ENCODE data around the gene OPCML.
A peak's percentile ranks its signal among the peaks of the same experiment; 100 is the strongest.

The OPCML gene

GRCh38 chr11:132846075-132846474 lies 686.2 kb downstream of the OPCML start:
- DNase-seq (ENCODE audit: low read depth): no peak

GRCh38 chr11:132844956-132845696 lies 687.2 kb downstream of the OPCML start:
- peak; percentile 75 for DNase-seq (ENCODE audit: low read depth)

- DNase-seq (ENCODE audit: low read depth): no peak
Measured at GRCh38 chr11:132840660-132841059, 691.6 kb downstream of the OPCML start.

GRCh38 chr11:132840191-132840590 lies 692.1 kb downstream of the OPCML start:
- no peak for DNase-seq (ENCODE audit: low read depth)

GRCh38 chr11:132839236-132839945 lies 692.9 kb downstream of the OPCML start:
- no peak for DNase-seq (ENCODE audit: low read depth)

GRCh38 chr11:132838627-132839026 lies 693.7 kb downstream of the OPCML start:
- DNase-seq (ENCODE audit: low read depth): peak; percentile 22

- no peak for DNase-seq (ENCODE audit: low read depth)
Measured at GRCh38 chr11:132831272-132831671, 701.0 kb downstream of the OPCML start.

GRCh38 chr11:132824642-132825041 lies 707.7 kb downstream of the OPCML start:
- DNase-seq (ENCODE audit: low read depth): no peak

- DNase-seq (ENCODE audit: low read depth): no peak
Measured at GRCh38 chr11:132822276-132822675, 710.0 kb downstream of the OPCML start.

- DNase-seq (ENCODE audit: low read depth): no peak
Measured at GRCh38 chr11:132821499-132821898, 710.8 kb downstream of the OPCML start.

GRCh38 chr11:132821014-132821413 lies 711.3 kb downstream of the OPCML start:
- no peak for DNase-seq (ENCODE audit: low read depth)

- no peak for DNase-seq (ENCODE audit: low read depth)
Measured at GRCh38 chr11:132818951-132819350, 713.4 kb downstream of the OPCML start.

GRCh38 chr11:132817387-132817786 lies 714.9 kb downstream of the OPCML start:
- DNase-seq (ENCODE audit: low read depth): no peak

- DNase-seq (ENCODE audit: low read depth): no peak
Measured at GRCh38 chr11:132814410-132814809, 717.9 kb downstream of the OPCML start.

- DNase-seq (ENCODE audit: low read depth): no peak
Measured at GRCh38 chr11:132811649-132812048, 720.7 kb downstream of the OPCML start.

- no peak for DNase-seq (ENCODE audit: low read depth)
Measured at GRCh38 chr11:132809070-132809469, 723.2 kb downstream of the OPCML start.

GRCh38 chr11:132804258-132804657 lies 728.0 kb downstream of the OPCML start:
- no peak for DNase-seq (ENCODE audit: low read depth)

- no peak for DNase-seq (ENCODE audit: low read depth)
Measured at GRCh38 chr11:132803436-132803835, 728.9 kb downstream of the OPCML start.

- DNase-seq (ENCODE audit: low read depth): no peak
Measured at GRCh38 chr11:132802947-132803346, 729.4 kb downstream of the OPCML start.

- DNase-seq (ENCODE audit: low read depth): no peak
Measured at GRCh38 chr11:132793831-132794230, 738.5 kb downstream of the OPCML start.

GRCh38 chr11:132792341-132793140 lies 739.8 kb downstream of the OPCML start:
- DNase-seq (ENCODE audit: low read depth): no peak

GRCh38 chr11:132790971-132791370 lies 741.3 kb downstream of the OPCML start:
- DNase-seq (ENCODE audit: low read depth): no peak

GRCh38 chr11:132790466-132790865 lies 741.8 kb downstream of the OPCML start:
- no peak for DNase-seq (ENCODE audit: low read depth)

All from iris pigment epithelial cell (primary cell).